Fibroblast of lung (primary cell): ENCODE results near the gene TNFRSF18. TPM values are rescaled to one million over a fixed set of nuclear protein-coding genes. Genes with fewer than 3 reads are reported as not detected.
A peak's percentile ranks its signal among the peaks of the same experiment; 100 is the strongest.

Source experiments
- DNase-seq, 2 donors: peaks; one replicate each; pipeline versions ENCODE4 v3.0.0 to v3.0.0-alpha.2; 2010; ENCODE audit warnings: low read depth in 2 of 2
- H2AFZ ChIP-seq: 2 replicates; pipeline ENCODE4 v1.5.1; 2012; ENCODE audit warnings: low read length, control low read depth, inconsistent platforms
- H3K27ac ChIP-seq: 2 replicates; pipeline ENCODE4 v1.5.1; 2011; ENCODE audit warnings: low read length, control low read depth; ENCODE audit not compliant: insufficient read depth
- H3K27me3 ChIP-seq: 2 replicates; pipeline ENCODE4 v1.5.1; 2011; ENCODE audit warnings: mild to moderate bottlenecking, low read length; ENCODE audit not compliant: control insufficient read depth, insufficient read depth
- H3K36me3 ChIP-seq: 2 replicates; pipeline ENCODE4 v1.5.1; 2011; ENCODE audit warnings: low read length; ENCODE audit not compliant: control insufficient read depth, insufficient read depth
- H3K4me1 ChIP-seq: 2 replicates; pipeline ENCODE4 v1.5.1; 2011; ENCODE audit warnings: low read length; ENCODE audit not compliant: control insufficient read depth, insufficient read depth; ENCODE audit errors: extremely low read depth
- H3K4me2 ChIP-seq: 2 replicates; pipeline ENCODE4 v1.5.1; 2011; ENCODE audit warnings: low read length, control low read depth; ENCODE audit not compliant: insufficient read depth; ENCODE audit errors: extremely low read depth
- H3K4me3 ChIP-seq, 4 experiments: fragments of 200-600 bp in 1 of 4; sonication (generic) in 1 of 4; replicated peaks in 1 of 4; 2 replicates each; pipeline ENCODE4 v1.5.1; 2011 to 2016; ENCODE audit warnings: low read length in 4 of 4, low read depth in 3 of 4, mild to moderate bottlenecking in 3 of 4, control low read depth in 2 of 4, inconsistent platforms in 1 of 4, mixed read lengths in 1 of 4; ENCODE audit not compliant: insufficient read depth in 1 of 4; ENCODE audit errors: control extremely low read depth in 1 of 4
- H3K79me2 ChIP-seq: 2 replicates; pipeline ENCODE4 v1.5.1; 2012; ENCODE audit warnings: mild to moderate bottlenecking, low read length, inconsistent platforms; ENCODE audit not compliant: control insufficient read depth, insufficient read depth
- H3K9ac ChIP-seq: 2 replicates; pipeline ENCODE4 v1.5.1; 2011; ENCODE audit warnings: mild to moderate bottlenecking, low read length, control low read depth; ENCODE audit not compliant: insufficient read depth
- H3K9me3 ChIP-seq: 2 replicates; pipeline ENCODE4 v1.5.1; 2012; ENCODE audit warnings: low read depth, low read length; ENCODE audit not compliant: control insufficient read depth, insufficient read depth
- H4K20me1 ChIP-seq: 2 replicates; pipeline ENCODE4 v1.5.1; 2011; ENCODE audit warnings: low read length; ENCODE audit not compliant: control insufficient read depth, insufficient read depth; ENCODE audit errors: extremely low read depth
- CTCF ChIP-seq, 2 donors: IDR thresholded peaks in 1 of 2; conservative IDR thresholded peaks in 1 of 2; 1 replicate in 1 of 2; 2 replicates in 1 of 2; pipeline ENCODE4 v1.5.1; 2011 to 2012; ENCODE audit warnings: low read length in 2 of 2, control low read depth in 1 of 2, inconsistent platforms in 1 of 2, low read depth in 1 of 2, mild to moderate bottlenecking in 1 of 2
- EZH2 ChIP-seq: IDR thresholded peaks from 2 replicates; pipeline ENCODE4 v1.5.1; 2012; ENCODE audit warnings: low read length, control low read depth, mild to moderate bottlenecking; ENCODE audit errors: missing control alignments
- polyA plus RNA-seq, 2 donors: library from polyadenylated mRNA; depleted of rRNA in 1 of 2; stranded (reverse) in 1 of 2; unstranded in 1 of 2; fragments of >200 nt; gene quantifications; 2 replicates each; pipeline ENCODE4 v1.2.1, GENCODE V29; 2011 to 2012; ENCODE audit warnings: missing spikeins in 1 of 2
- total RNA-seq: library from RNA; depleted of rRNA; stranded (reverse); fragments of >200 nt; gene quantifications from 2 replicates; pipeline ENCODE4 v1.2.1, GENCODE V29; 2014

Gene TNFRSF18
- total and polyA plus RNA-seq, 2 donors (not counting 1 experiment from before 2014, with no cell fraction given), result 1.3 TPM; not detected in 1

DNA sequence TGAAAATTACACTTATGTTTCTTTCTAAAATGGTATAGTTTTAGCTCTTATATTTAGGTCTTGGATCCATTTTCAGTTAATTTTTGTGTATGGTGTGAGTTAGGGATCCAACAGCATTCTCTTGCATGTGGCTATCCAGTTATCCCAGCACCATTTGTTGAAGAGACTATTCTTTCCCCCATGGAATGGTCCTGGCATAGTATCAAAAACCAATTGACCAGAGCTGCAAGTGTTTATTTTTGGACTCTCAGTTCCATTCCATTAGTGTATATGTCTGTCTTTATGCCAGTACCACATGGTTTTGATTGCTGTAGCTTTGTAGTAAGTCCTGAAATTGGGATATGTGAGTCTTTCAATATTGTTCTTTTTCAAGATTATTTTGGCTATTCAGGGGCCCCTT lies 18.5 kb downstream of the TNFRSF18 start:
- no peaks in the 10 kb centered on the region for H3K4me1 ChIP-seq
- H3K9me3 ChIP-seq, result no peaks in the 10 kb centered on the region
- TF ChIP-seq EZH2 (no peak), CTCF (conservative IDR thresholded peaks at IDR 0.05 in 1 of 2, IDR thresholded peaks at IDR 0.05 in 1 of 2; ENCODE audit: low read depth in 1 of 2, low read length in 2 of 2) (no peak)
- H3K27ac ChIP-seq, result no peak overlapping the region
- H3K9ac ChIP-seq, result no peak overlapping the region
- H3K79me2 ChIP-seq, result no peaks in the 10 kb centered on the region
- H4K20me1 ChIP-seq, result no peaks in the 10 kb centered on the region
- peak; percentile 46 to 71 for DNase-seq
- H3K4me3 ChIP-seq, result no peak overlapping the region
- no peak overlapping the region for H2AFZ ChIP-seq
- H3K36me3 ChIP-seq, result no peaks in the 10 kb centered on the region
- no peaks in the 10 kb centered on the region for H3K27me3 ChIP-seq
- H3K4me2 ChIP-seq, result no peak overlapping the region

- H3K27me3 ChIP-seq, result no peaks in the 10 kb centered on the region
- no peaks in the 10 kb centered on the region for H3K9me3 ChIP-seq
- no peak for DNase-seq
- H3K9ac ChIP-seq, result no peak overlapping the region
- H3K4me1 ChIP-seq, result no peaks in the 10 kb centered on the region
- no peak overlapping the region for H3K4me2 ChIP-seq
- no peak overlapping the region for H3K4me3 ChIP-seq
- no peaks in the 10 kb centered on the region for H3K36me3 ChIP-seq
- no peak overlapping the region for H2AFZ ChIP-seq
- H3K27ac ChIP-seq, result no peak overlapping the region
- no peaks in the 10 kb centered on the region for H3K79me2 ChIP-seq
- TF ChIP-seq CTCF (conservative IDR thresholded peaks at IDR 0.05 in 1 of 2, IDR thresholded peaks at IDR 0.05 in 1 of 2; ENCODE audit: low read depth in 1 of 2, low read length in 2 of 2), result no peak
- no peak for TF ChIP-seq EZH2
- no peaks in the 10 kb centered on the region for H4K20me1 ChIP-seq
Measured at GRCh38 chr1:1185101-1185765, 21.2 kb downstream of the TNFRSF18 start.

- Histone ChIP-seq H3K9me3 (no peaks in the 10 kb centered on the region), H3K79me2 (no peaks in the 10 kb centered on the region), H3K36me3 (no peaks in the 10 kb centered on the region), H3K27me3 (peaks cover 3% of the 10 kb centered on the region), H3K4me2 (no peak overlapping the region), H3K27ac (no peak overlapping the region), H3K4me1 (no peaks in the 10 kb centered on the region), H4K20me1 (no peaks in the 10 kb centered on the region), H3K9ac (no peak overlapping the region), H3K4me3 (no peak overlapping the region), H2AFZ (no peak overlapping the region)
- no peak for DNase-seq
- no peak for TF ChIP-seq EZH2
- no peak for TF ChIP-seq CTCF (conservative IDR thresholded peaks at IDR 0.05 in 1 of 2, IDR thresholded peaks at IDR 0.05 in 1 of 2; ENCODE audit: low read depth in 1 of 2, low read length in 2 of 2)
Measured at GRCh38 chr1:1183833-1184775, 22.3 kb downstream of the TNFRSF18 start.
